Glomerular endothelial cell (primary cell): Measurements from ENCODE around the gene PRDM1. TPM values are rescaled to one million over a fixed set of nuclear protein-coding genes. Genes with fewer than 3 reads are reported as not detected.

ENCODE experiments used
- total RNA-seq: library from RNA; depleted of rRNA; stranded (reverse); fragments of >200 nt; gene quantifications from 2 replicates; pipeline ENCODE4 v1.2.3, GENCODE V29; 2015

Gene PRDM1
- total RNA-seq, 1 donor from 2014 or later = 11.7 TPM

Other genes with a start within 250 kb of the PRDM1 start
- gene ATG5, start 239.4 kb downstream of the PRDM1 start, total RNA-seq = 27.4 and 35.4 TPM in 2 replicates